DMS114 treated with DMSO at 0.1 percent for 48 hours (cell line): Measurements from ENCODE around the gene BATF2.
A peak's percentile ranks its signal among the peaks of the same experiment; 100 is the strongest.
"Not testable (repeated sequence)": the region's sequence is repeated elsewhere in the genome, so short reads cannot be mapped to it uniquely, and the experiment has no call there.

ENCODE experiments used
- DNase-seq: peaks from one replicate; lab custom pipeline; 2025; ENCODE audit not compliant: unreplicated experiment; lab: John Stamatoyannopoulos, UW

The BATF2 gene

GRCh38 chr11:65013888-65014725 lies 17.3 kb upstream of the BATF2 start, which contains the start of gene ARL2:
TSS of gene ARL2 (plus strand) at chr11:65014160. CDS start at chr11:65014208, 48 bp downstream.
- DNase-seq, result peak; percentile 80

DNA sequence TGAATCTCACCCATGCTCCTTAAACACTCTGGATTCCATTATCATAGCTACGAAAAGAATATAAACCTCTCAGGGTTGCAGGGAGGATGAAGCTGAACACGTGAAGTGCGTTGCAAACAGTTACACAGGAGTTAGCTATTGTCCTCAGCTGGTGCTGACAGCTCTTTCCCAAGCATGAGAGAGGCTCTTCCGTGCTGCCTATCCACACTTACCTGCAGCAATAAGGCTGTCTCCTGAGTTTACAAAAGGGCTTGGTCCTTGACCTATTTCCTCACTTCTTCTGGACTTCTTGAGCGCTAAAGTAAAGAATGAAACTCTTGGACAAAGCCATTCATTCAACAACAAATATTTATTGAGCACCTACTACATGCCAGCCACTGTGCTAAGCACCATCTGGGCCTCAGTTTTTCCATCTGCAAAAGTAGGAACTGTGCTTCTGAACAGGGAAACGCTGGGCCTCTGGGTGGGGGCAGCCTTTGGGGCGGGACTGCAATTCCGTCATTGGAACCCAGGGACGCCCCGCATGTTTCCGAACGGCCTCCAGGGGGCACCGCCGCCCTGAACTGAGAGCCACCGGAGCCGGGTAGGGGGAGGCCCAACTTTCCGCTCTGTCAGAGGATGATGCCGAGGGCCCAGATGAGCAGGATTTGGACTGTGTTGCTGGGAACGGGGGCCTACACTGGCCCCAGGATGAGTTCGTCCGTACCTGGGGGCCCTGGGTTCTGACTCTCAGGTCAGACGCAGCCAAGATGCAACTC lies 16.5 kb upstream of the BATF2 start:
- peak; percentile 72 for DNase-seq

- DNase-seq, result no peak
These were observed 12.1 kb upstream of the BATF2 start for GRCh38 chr11:65008873-65009272.

DNA sequence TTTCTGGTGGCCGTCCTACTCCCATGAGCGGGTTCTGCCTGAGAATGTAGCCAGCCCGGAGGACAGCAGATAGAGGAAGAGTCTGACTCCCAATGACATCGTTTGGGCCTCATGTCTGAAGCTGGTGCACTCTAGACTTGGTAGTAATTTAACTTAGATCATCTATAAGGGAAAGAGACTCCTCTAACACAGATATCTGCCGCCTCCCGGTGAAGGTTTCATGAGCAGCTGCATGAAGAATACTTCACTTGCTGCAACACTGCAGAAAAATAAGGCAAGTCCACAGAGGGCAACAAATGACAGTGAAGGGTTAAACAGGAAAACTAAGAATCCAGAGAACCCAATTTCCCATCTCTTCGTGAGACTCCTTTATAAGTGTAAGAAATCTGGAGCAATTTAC lies 11.2 kb upstream of the BATF2 start:
- no peak for DNase-seq

- DNase-seq, result not testable (repeated sequence)
These were observed 7.2 kb upstream of the BATF2 start for GRCh38 chr11:65003968-65004367.

DNA sequence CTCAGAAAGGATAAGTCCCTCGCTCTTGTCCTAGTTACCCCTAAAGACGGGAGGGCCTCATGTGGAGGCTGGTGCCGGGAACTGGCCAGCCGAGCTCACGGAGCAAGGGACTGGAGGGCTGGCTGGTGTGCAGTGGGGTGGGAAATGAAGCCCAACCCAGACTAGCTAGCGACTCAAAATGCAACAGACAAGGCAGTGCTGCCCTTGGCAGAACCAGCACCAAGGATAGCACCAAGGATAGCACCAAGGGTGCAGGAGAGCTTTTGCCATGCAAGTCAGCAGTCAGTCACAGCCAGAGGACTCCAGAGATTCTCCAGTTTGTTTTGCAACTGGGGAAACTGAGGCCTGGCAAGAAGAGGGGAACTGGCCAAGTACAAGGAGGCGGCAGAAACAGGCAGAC lies 6.5 kb upstream of the BATF2 start:
- no peak for DNase-seq

DNA sequence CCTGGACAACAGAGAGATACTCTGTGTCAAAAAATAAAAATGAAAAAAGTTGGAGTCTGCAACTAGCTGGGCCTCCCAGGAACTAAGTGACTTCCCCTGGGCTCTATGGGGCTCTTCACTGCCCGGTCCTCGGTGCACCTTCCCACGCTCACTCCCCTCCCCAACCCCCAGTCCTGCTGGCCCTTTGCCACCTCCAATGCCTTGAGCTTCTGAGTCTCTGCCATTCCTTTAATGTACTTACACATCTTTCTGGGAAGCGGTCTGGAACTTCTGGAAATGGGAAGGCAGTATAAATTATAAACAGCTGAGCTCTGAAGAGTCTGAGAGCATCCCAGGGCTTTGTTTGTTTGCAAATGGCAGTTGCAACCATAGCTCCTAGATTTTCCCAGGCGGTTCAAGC lies 5.9 kb upstream of the BATF2 start:
- no peak for DNase-seq

- DNase-seq, result no peak
These were observed 2.7 kb upstream of the BATF2 start for GRCh38 chr11:64999478-64999877.

DNA sequence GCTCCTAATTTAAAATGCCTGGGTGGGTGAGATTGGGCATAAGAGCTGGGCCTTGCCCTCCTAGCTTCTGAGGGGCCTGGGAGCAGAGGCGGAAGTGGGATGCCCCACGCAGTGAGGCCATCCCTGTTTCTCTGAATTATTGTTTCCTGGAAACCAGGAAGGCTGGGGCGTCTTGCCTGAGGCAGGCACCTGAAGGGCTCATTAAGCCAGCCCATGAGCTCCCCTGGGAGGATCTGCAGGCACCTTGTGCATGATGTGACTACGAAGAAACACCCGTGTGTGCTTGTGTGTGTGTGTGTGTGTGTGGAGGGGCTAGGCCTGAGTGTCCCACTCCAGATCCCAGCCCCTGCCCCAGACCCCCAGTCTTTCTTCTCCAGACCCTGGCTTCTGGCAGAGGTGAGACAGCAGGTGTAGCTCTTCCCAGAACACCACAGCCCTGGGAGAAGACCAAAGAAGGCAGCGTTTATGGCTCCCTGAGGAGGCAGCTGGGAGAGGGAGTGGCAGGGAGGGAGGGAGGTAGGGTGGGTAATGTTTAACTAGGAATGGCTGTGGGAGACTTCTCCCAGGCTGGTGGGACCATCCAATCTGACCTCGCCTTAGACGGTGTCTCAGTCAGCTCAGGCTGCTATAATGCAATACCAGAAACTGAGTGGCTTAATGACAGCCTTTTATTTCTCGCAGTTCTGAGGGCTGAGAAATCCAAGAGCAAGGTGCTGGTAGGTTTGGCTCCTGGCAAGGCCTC lies 2.1 kb upstream of the BATF2 start:
- DNase-seq, result no peak

- DNase-seq, result no peak
These were observed 1.4 kb upstream of the BATF2 start for GRCh38 chr11:64998141-64998540.

DNA sequence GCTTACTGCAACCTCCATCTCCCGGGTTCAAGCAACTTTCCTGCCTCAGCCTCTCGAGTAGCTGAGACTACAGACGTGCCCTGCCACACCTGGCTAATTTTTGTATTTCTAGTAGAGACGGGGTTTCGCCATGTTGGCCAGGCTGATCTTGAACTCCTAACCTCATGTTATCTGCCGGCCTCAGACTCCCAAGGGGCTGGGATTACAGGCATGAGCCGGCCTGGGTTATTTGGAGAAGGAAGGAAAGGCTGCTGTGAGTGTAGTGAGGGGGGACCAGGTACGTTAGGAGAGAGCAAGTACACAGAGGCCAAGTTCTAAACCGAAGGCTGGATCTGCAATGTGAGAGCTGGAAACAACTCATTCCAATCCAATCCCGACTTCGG lies 453 bp downstream of the BATF2 start:
- no peak for DNase-seq

GRCh38 chr11:64994318-64994717 lies 2.5 kb downstream of the BATF2 start:
- no peak for DNase-seq

DNA sequence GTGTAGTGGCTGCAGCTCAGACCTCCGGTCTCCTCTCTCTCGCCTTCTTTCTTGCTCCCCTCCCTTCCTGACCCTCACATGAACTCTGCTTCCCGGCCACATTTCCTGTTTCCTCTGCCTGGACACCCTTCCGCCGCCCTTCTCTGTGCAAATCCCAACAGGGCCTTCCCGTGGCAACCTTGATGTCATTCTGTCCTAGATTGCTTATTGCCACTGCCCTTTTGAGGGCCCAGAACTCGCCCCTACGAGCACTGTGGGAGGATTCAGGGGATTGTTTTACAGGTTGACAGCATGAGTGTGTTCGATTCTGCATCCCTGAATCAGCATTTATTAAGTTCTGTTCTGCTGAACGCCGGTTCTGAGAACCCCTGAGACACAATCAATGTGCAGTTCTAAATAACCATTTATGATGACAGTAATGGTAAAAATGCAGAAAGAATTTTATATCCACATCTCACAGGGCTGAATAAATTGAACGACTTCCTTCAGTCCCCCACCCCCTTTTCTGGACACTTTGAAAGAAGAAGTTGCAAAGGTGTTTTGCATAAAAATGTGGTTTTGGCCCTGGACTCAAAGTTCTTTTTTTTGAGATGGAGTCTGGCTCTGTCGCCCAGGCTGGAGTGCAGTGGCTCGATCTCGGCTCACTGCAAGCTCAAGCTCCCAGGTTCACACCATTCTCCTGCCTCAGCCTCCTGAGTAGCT lies 6.4 kb downstream of the BATF2 start:
- no peak for DNase-seq

DNA sequence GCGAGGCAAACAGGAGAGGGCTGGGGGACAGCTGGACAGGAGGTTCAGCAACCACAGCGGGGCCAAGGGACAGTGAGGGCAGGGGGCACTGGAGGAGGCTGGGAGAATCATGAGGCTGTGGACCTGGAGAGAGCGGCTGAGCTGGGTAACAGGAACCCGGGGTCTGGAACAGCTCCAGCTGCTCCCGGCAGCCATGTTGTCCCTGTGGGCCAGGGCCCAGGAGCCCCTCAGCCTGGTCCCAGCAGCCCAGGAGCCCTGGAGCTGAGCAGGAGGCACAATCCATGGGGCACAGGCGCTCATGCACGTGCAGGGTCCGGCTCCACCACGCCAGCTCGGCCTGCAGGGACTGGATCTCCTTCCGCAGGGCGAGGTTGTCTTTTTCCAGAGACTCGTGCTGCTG lies 7.4 kb downstream of the BATF2 start:
- DNase-seq, result no peak

- DNase-seq, result no peak
These were observed 8.5 kb downstream of the BATF2 start for GRCh38 chr11:64987998-64988854.

- DNase-seq, result not testable (repeated sequence)
These were observed 13.4 kb downstream of the BATF2 start for GRCh38 chr11:64983339-64983738.

DNA sequence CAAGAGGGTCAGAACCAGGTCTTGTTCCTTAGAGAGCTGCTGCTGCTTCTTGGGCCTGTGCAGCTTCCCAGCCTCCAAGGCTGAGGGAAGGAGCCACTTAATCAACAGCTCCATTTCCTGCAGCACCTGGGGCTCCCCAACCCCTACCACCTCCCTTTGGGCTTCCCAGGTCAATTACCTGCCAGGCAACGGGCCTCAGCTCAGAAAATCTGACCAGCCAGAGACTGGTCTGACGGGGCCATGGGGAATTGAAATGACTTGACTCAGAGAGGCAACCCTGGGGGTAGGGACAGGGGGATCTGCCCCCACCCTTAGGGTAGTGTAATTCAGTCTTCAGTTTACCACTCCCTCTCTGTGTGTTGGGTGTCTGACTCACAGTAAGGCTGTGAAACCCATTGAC lies 20.1 kb downstream of the BATF2 start:
- no peak for DNase-seq

DNA sequence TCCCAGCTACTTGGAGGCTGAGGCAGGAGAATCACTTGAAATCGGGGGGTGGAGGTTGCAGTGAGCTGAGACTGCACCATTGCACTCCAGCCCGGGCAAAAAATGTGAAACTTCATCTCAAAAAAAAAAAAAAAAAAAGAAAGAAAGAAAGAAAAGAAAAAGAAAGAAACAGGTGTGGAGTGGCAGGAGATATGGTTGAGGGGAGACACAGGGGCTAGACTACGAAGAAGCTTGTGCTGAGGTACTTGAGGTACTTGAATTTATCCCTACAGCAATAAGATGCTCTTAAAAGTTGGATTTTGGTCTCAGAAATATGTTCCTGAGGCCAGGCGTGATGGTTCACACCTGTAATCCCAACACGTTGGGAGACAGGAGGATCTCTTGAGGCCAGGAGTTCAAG lies 22.6 kb downstream of the BATF2 start:
- DNase-seq, result no peak

DNA sequence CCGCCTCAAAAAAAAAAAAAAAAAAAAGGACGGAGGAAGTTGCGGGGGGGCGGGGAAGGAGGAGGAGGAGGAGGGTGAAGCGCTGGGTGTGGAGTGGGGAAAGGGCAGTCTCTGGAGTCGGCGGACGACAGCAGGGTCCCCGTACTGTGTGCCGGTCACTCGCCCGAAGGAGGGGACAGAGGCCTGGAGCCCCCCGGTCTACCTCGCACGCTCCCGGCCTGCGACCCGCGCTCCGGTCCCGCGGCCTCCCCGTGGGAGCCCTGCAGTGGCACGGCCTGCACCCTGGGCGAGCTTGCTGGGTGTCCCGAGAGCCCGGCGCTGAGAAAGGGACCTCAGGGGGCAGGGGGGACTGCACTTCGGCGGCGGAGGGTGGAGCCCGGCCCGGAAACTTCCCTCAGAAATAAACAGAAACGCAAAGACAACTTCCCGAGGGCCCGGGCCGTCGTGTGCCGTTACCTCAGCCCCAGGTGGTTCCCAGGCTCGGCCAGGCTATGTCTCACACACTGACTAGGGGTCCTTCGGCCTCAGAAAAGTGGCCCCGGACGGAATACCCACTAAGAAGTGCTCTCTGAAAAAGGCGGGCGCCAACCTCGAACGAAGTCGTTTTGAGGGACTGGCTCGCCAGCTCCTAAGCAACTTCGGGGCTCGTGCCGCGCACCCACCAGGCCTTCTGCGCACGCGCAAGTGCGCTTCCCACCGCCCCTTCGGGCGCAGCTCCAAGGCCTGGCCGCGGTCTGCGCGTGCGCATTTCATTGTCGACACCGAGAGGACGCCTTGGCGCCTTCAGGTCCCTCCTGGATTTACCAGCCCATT lies 25.1 kb downstream of the BATF2 start, which contains the start of gene MAJIN:
Gene MAJIN (minus strand): TSS at position 688 of the 813 bp plus-strand sequence. CDS start 12,703 bp downstream, outside the sequence.
- DNase-seq, result peak; percentile 18
